Mesendoderm (in vitro differentiated cells): ENCODE results near the gene GALNT13.

Experiments
- DNase-seq: peaks from one replicate; pipeline ENCODE4 v3.0.0; 2013
- H2AK5ac ChIP-seq: 2 replicates; pipeline ENCODE4 v1.6.1; 2013; ENCODE audit warnings: low read length, inconsistent platforms
- H2BK120ac ChIP-seq: 2 replicates; pipeline ENCODE4 v1.6.1; 2013; ENCODE audit warnings: low read depth, mild to moderate bottlenecking, low read length, moderate library complexity, mixed read lengths
- H2BK15ac ChIP-seq: replicated peaks from 2 replicates; pipeline ENCODE4 v1.6.1; 2013; ENCODE audit warnings: low read depth, mild to moderate bottlenecking, moderate library complexity
- H2BK5ac ChIP-seq: 2 replicates; pipeline ENCODE4 v1.6.1; 2013; ENCODE audit warnings: low read length, inconsistent platforms
- H3K18ac ChIP-seq: 2 replicates; pipeline ENCODE4 v1.6.1; 2013; ENCODE audit warnings: mild to moderate bottlenecking, low read length, mixed read lengths
- H3K23ac ChIP-seq: one replicate; pipeline ENCODE4 v1.6.1; 2013; ENCODE audit warnings: low read length
- H3K27ac ChIP-seq: 2 replicates; pipeline ENCODE4 v1.5.1; 2013; ENCODE audit warnings: low read depth, mild to moderate bottlenecking, inconsistent platforms, low read length, moderate library complexity
- H3K27me3 ChIP-seq: 2 replicates; pipeline ENCODE4 v1.6.1; 2013; ENCODE audit warnings: low read length, control low read depth, mild to moderate bottlenecking, inconsistent platforms; ENCODE audit not compliant: insufficient read depth, poor library complexity
- H3K36me3 ChIP-seq: 2 replicates; pipeline ENCODE4 v1.6.1; 2013; ENCODE audit warnings: low read length, inconsistent platforms; ENCODE audit not compliant: control insufficient read depth, insufficient read depth
- H3K4ac ChIP-seq: one replicate; pipeline ENCODE4 v1.6.1; 2013; ENCODE audit warnings: low read depth, mild to moderate bottlenecking, low read length, moderate library complexity
- H3K4me1 ChIP-seq: 2 replicates; pipeline ENCODE4 v1.6.1; 2013; ENCODE audit warnings: low read depth, low read length, inconsistent platforms; ENCODE audit not compliant: control insufficient read depth
- H3K4me2 ChIP-seq: 2 replicates; pipeline ENCODE4 v1.6.1; 2013; ENCODE audit warnings: low read length
- H3K4me3 ChIP-seq: 2 replicates; pipeline ENCODE4 v1.5.1; 2013; ENCODE audit warnings: mild to moderate bottlenecking, low read length
- H3K56ac ChIP-seq: one replicate; pipeline ENCODE4 v1.6.1; 2013; ENCODE audit warnings: low read length
- H3K79me1 ChIP-seq: 2 replicates; pipeline ENCODE4 v1.6.1; 2013; ENCODE audit warnings: low read length, inconsistent platforms
- H3K79me2 ChIP-seq: 2 replicates; pipeline ENCODE4 v1.6.1; 2013; ENCODE audit warnings: mild to moderate bottlenecking, low read length; ENCODE audit not compliant: control insufficient read depth, insufficient read depth
- H3K9ac ChIP-seq: 2 replicates; pipeline ENCODE4 v1.6.1; 2013; ENCODE audit warnings: low read length, inconsistent platforms
- H4K5ac ChIP-seq: one replicate; pipeline ENCODE4 v1.6.1; 2013; ENCODE audit warnings: low read length
- H4K8ac ChIP-seq: one replicate; pipeline ENCODE4 v1.6.1; 2013; ENCODE audit warnings: low read depth, mild to moderate bottlenecking, control low read depth, low read length, moderate library complexity
- WGBS: extraction: QIAGEN DNeasy Blood & Tissue Kit; methylation state at CpG from one replicate; pipeline ENCODE4 v1.1.7; 2013; ENCODE audit warnings: low lambda C conversion rate, missing lambda C conversion rate; ENCODE audit not compliant: insufficient coverage; ENCODE audit errors: extremely low coverage; 5-methylcytosine and 5-hydroxymethylcytosine counted together

The GALNT13 gene

GRCh38 chr2:153986488-153987229 is 114.9 kb downstream of the GALNT13 start:
- no peak overlapping the region for H3K56ac ChIP-seq

GRCh38 chr2:153990771-153991170 is 119.0 kb downstream of the GALNT13 start:
- H3K27me3 ChIP-seq, result no peaks in the 10 kb centered on the region
- no peak overlapping the region for H2BK15ac ChIP-seq
- H4K8ac ChIP-seq, result no peak overlapping the region
- H3K4me2 ChIP-seq, result no peak overlapping the region
- H3K9ac ChIP-seq, result no peak overlapping the region
- H3K4me3 ChIP-seq, result no peak overlapping the region
- no peak overlapping the region for H2AK5ac ChIP-seq
- no peaks in the 10 kb centered on the region for H3K36me3 ChIP-seq
- no peak overlapping the region for H2BK120ac ChIP-seq
- DNase-seq, result no peak
- no peak overlapping the region for H4K5ac ChIP-seq
- no peak overlapping the region for H3K4ac ChIP-seq
- H3K27ac ChIP-seq, result no peak overlapping the region
- no peak overlapping the region for H3K18ac ChIP-seq
- no peaks in the 10 kb centered on the region for H3K79me1 ChIP-seq
- H3K79me2 ChIP-seq, result no peaks in the 10 kb centered on the region
- H3K23ac ChIP-seq, result no peak overlapping the region
- no peak overlapping the region for H2BK5ac ChIP-seq
- no peak overlapping the region for H3K56ac ChIP-seq
- no peaks in the 10 kb centered on the region for H3K4me1 ChIP-seq

More at GRCh38 chr2:153986488-153987229, 114.9 kb downstream of the GALNT13 start:
- no peak overlapping the region for H2AK5ac ChIP-seq
- no peak overlapping the region for H3K4me3 ChIP-seq
- no CpG with 5 or more reads among the region's 9 CpGs for WGBS
- no peaks in the 10 kb centered on the region for H3K79me2 ChIP-seq
- H3K4ac ChIP-seq, result no peak overlapping the region
- no peaks in the 10 kb centered on the region for H3K36me3 ChIP-seq
- no peak overlapping the region for H3K23ac ChIP-seq
- no peak overlapping the region for H3K27ac ChIP-seq
- no peak overlapping the region for H4K5ac ChIP-seq
- no peaks in the 10 kb centered on the region for H3K4me1 ChIP-seq
- H2BK120ac ChIP-seq, result no peak overlapping the region
- no peak overlapping the region for H2BK15ac ChIP-seq
- no peak overlapping the region for H3K9ac ChIP-seq
- peak; percentile 37 for DNase-seq
- H3K4me2 ChIP-seq, result no peak overlapping the region
- no peaks in the 10 kb centered on the region for H3K79me1 ChIP-seq
- H4K8ac ChIP-seq, result no peak overlapping the region
- H3K18ac ChIP-seq, result no peak overlapping the region
- no peaks in the 10 kb centered on the region for H3K27me3 ChIP-seq
- H2BK5ac ChIP-seq, result no peak overlapping the region

DNA sequence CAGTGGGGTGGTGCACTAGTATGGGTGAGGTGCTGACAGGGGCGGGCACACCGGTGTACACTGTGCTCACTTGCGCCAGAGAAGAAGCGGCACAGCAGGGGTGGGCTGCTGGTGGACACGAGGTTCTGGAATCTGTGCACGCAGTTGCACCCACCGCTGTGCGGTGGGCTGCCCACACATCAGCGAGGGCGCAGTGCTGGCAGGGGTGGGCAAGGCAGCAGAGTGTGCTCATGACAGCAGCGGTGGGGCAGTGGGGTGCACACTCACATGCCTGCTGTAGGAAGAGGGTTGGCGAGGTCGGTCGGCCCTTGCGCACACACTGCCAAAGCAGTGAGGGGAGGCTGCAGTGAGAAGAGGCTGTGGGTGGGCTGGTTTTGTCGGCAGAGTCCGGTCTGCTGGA is 141.8 kb downstream of the GALNT13 start:
- Histone ChIP-seq H3K36me3 (no peaks in the 10 kb centered on the region), H3K4me3 (no peak overlapping the region), H2BK5ac (no peak overlapping the region), H3K4ac (no peak overlapping the region), H3K18ac (no peak overlapping the region), H4K8ac (no peak overlapping the region), H2BK120ac (no peak overlapping the region), H3K79me1 (no peaks in the 10 kb centered on the region), H3K23ac (no peak overlapping the region), H3K27me3 (no peaks in the 10 kb centered on the region), H3K9ac (no peak overlapping the region), H3K27ac (no peak overlapping the region), H2AK5ac (no peak overlapping the region), H2BK15ac (no peak overlapping the region), H3K79me2 (no peaks in the 10 kb centered on the region), H3K56ac (no peak overlapping the region), H3K4me1 (no peaks in the 10 kb centered on the region), H3K4me2 (no peak overlapping the region), H4K5ac (no peak overlapping the region)
- DNase-seq, result no peak
- WGBS, result no CpG with 5 or more reads among the region's 17 CpGs

DNA sequence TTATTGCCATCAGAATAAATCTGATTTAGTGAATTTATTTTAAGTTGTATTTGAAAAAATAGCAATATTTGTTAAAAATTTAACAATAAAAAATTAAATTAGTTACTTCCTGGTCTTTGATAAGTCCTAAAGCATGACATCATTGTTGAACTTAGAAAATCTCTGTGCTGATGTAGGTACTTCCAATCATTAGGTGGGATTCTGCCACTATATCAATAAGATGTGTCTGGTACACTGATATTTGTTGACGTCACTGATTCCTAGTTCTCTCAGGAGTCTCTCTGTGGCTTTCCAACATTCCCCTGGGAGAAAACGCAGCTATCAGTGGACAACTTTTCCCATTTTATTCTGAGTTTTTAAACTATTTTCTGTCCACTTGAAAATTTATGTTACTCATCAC is 143.5 kb downstream of the GALNT13 start:
- Histone ChIP-seq H4K8ac (no peak overlapping the region), H2AK5ac (no peak overlapping the region), H2BK15ac (no peak overlapping the region), H3K4ac (no peak overlapping the region), H3K79me2 (no peaks in the 10 kb centered on the region), H3K4me1 (no peaks in the 10 kb centered on the region), H3K4me3 (no peak overlapping the region), H2BK5ac (no peak overlapping the region), H3K36me3 (no peaks in the 10 kb centered on the region), H3K4me2 (no peak overlapping the region), H3K27ac (no peak overlapping the region), H3K27me3 (no peaks in the 10 kb centered on the region), H3K18ac (no peak overlapping the region), H4K5ac (no peak overlapping the region), H3K23ac (no peak overlapping the region), H3K56ac (no peak overlapping the region), H3K9ac (no peak overlapping the region), H2BK120ac (no peak overlapping the region), H3K79me1 (no peaks in the 10 kb centered on the region)
- no CpG with 5 or more reads among the region's 2 CpGs for WGBS
- DNase-seq, result no peak

DNA sequence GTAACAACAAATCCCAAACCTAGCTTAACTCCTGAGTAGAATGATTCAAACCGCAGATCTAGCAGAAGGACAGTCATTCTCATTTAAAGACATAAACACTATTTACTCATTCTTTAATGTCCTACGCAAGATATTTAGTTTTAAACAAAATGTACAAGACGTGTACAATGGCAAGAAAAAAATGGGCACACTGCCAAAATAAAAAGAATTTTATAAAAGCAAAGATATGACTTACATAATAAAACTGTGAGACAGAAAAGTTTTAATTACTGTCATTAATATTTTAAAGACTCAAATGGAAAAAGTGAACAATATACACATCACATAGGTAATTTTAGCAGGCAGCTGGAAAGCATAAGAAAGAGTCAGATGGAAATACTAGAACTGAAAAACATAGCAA is 157.8 kb downstream of the GALNT13 start:
- no peaks in the 10 kb centered on the region for H3K79me1 ChIP-seq
- H3K56ac ChIP-seq, result no peak overlapping the region
- no peak overlapping the region for H3K4me3 ChIP-seq
- DNase-seq, result no peak
- no peak overlapping the region for H3K4me2 ChIP-seq
- no peak overlapping the region for H2BK5ac ChIP-seq
- H3K36me3 ChIP-seq, result no peaks in the 10 kb centered on the region
- H4K5ac ChIP-seq, result no peak overlapping the region
- no peak overlapping the region for H4K8ac ChIP-seq
- no peak overlapping the region for H3K27ac ChIP-seq
- no peak overlapping the region for H2BK120ac ChIP-seq
- H3K4ac ChIP-seq, result no peak overlapping the region
- no peak overlapping the region for H2AK5ac ChIP-seq
- no peaks in the 10 kb centered on the region for H3K4me1 ChIP-seq
- no CpG with 5 or more reads among the region's 3 CpGs for WGBS
- H3K23ac ChIP-seq, result no peak overlapping the region
- H3K18ac ChIP-seq, result no peak overlapping the region
- H3K27me3 ChIP-seq, result no peaks in the 10 kb centered on the region
- H2BK15ac ChIP-seq, result no peak overlapping the region
- H3K9ac ChIP-seq, result no peak overlapping the region
- H3K79me2 ChIP-seq, result no peaks in the 10 kb centered on the region

DNA sequence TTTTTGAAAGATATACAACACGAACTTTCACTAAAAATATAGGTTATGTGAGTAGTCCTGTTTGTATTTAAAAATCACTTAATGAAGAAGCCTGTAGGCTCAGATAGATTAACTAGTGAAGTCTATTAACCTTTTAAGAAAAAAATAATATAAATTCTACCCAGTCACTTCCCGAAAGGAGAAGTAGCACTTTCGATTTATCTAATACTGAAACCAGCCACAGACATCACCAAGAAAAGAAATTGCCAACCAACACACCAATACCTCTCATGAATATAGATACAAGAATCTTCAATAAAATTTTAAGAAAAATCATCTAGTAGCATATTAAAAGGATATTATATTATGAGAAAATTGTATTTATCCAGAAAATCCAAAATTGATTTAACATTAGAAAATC is 160.5 kb downstream of the GALNT13 start:
- no CpG with 5 or more reads among the region's 3 CpGs for WGBS
- H3K36me3 ChIP-seq, result no peaks in the 10 kb centered on the region

More for the DNA sequence above, 160.5 kb downstream of the GALNT13 start:
- Histone ChIP-seq H2AK5ac (no peak overlapping the region), H2BK5ac (no peak overlapping the region), H3K56ac (no peak overlapping the region), H3K4me2 (no peak overlapping the region), H3K79me1 (no peaks in the 10 kb centered on the region), H3K79me2 (no peaks in the 10 kb centered on the region), H3K27me3 (no peaks in the 10 kb centered on the region), H3K9ac (no peak overlapping the region), H3K4me3 (no peak overlapping the region), H4K5ac (no peak overlapping the region), H3K23ac (no peak overlapping the region), H3K27ac (no peak overlapping the region), H3K4ac (no peak overlapping the region), H2BK120ac (no peak overlapping the region), H2BK15ac (no peak overlapping the region), H4K8ac (no peak overlapping the region), H3K4me1 (no peaks in the 10 kb centered on the region), H3K18ac (no peak overlapping the region)
- no peak for DNase-seq
